GM21723 (cell line): ENCODE measurements around the gene GRID1.
A peak's percentile ranks its signal among the peaks of the same experiment; 100 is the strongest.

Source experiments
- ATAC-seq: cut with Tn5 transposase; IDR thresholded peaks from one replicate; pipeline ENCODE4 v1.9.1; 2021; ENCODE audit warnings: mild to moderate bottlenecking, moderate library complexity; ENCODE audit not compliant: unreplicated experiment

GRID1 gene

DNA sequence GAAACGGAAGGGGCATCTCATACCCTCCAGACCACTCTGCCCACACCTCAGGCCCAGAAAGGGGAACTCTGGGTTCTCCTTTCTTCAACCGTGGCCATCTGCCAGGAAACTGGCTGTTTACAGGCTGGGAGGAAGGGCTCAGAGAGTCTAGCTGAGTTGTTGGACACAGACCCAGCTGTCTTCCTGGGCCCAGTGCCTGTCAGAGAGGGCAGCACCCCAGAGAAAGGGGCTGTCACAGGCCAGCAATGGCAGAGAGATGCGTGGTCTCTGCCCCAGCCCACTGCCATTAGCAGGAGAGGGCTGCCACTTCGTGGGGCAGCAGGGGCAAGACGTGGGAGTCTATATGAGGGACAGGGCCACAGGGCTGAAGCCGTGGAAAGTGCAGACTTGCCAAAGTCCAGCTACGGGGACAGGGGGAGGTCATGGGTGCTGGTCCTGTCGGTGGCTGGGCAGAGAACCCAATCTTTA, 11.0 kb downstream of the GRID1 start:
- ATAC-seq: no peak

DNA sequence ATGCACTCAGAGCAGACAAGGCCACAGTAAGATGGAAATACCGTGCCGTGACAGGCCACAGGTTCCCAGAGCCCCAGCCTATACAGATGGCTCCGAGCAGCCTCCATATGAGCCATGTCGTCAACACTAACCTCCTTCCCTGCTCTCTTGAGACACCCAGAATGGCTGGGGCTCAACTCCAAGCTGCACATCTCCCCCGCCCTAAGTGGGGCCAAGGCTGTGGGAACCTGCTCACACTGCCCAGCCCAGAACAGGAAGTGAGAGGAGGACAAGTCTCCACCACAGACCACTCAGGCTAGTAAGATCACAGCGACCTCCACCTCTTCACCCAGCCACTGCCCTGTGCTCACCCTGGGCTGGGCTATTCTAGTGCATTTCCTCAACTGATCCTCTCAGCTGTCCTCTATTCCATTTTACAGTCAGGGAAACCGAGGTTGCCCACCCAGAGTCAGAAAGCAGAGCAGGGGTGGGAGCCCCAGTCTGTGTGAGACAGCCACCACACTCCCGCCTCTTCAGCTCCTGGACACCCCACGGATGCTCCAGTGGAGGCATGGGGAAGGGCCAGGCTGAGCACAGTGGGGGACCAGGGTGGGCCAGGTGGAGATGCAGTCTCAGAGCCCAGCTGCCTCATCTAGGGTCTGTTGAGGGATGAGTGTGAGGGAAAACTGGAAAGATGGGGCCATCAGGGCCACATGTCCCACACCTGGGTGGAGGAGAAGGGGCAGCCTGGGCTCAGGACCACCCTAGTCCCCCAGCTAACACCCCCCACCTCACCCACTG, 11.6 kb downstream of the GRID1 start:
- ATAC-seq: peak; percentile 42

DNA sequence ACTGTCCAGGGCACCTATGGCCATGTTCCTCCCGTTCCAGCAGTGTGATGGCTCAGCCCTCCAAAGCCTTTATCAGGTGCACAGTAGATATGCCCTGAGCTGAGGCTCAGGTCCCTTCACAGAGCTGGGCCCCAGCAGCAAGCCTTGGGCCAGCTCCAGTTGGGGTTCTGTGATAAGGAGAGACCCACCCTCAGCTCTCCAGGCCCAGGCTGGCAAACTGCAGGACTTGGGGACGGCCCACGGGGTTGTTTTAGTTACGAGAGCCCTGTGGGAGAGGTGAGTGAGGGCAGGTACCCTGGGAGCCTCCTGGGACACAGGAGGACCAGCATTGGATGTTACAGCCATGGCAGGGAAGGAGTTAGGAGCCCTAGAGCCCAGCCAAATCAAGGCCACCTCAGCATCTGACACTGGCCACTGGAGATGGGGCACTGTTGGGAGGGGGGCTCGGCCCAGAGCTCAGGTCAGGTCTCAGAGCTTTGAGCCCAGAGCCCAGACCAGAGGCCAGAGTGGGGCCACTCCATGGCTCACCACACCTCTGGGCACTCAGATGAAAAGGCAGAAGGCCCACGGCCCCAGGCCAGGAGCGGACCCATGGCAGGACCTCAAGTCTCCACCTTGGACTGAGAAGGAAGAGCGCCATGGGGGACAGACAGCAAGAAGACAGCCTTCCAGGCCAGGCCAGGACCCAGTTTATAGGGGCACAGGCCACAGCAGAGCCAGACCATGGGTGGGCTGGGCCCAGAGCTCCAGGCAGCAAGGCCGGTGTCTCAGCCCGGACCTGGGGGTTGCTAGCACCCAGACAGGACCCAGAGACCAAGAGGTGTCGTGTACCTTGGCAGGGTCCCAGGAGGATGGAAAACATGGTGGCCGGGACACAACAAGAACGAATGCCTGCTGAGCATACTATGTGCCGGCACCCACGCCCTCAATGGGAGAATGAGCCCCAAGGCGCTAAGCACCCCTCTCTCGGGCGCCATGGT, 12.8 kb downstream of the GRID1 start:
- no peak for ATAC-seq

DNA sequence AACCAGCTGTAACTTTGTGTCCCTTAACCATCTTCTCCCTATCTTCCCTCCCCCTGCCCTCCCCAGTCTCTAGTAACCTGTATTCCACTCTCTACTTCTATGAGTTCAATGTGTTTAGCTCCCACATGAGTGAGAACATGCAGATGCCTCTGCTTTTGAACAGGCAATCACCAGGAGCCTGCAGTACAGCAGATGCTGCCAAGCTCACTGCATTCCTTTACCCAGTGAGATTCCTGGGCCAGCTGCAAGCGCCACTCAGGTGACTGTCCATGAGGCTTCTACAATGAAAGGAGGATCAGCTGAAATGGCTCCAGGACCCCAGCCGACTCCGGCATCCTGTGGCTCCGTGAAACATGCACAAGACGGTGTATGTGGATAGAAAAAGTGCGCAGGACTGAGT, 15.7 kb downstream of the GRID1 start:
- ATAC-seq: no peak

DNA sequence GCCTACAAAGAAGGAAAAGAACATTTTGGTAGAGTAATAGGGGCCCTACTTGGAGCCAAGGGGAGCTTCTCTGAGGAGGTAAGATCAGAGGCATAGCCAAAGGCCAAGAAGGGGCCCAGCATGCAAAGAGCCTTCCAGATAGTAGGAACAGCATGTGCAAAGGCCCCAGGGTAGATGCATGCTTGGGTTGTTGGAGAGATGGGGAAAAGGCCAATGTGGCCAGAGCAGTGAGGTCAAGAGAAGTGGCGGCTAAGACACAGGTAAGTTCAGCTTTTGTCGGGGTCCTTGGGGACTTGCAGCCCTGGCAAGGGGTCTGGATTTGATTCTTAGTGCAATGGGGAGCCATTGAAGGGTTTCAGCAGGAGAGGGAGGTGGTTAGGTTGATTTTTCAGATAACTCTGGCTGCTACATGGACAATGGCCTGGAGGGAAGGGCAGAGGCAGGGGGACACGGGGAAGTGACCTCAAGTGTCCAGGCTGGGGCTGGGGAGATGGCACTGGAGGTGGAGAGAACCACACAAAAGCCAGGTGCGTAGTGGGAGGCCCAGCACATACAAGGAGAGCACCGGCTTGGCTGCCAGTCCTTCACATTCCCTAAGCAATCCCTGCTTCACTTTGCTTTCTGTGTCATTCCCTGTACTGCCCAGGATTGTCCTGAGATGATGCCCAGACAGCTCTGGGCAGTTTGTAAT, 16.5 kb downstream of the GRID1 start:
- no peak for ATAC-seq

DNA sequence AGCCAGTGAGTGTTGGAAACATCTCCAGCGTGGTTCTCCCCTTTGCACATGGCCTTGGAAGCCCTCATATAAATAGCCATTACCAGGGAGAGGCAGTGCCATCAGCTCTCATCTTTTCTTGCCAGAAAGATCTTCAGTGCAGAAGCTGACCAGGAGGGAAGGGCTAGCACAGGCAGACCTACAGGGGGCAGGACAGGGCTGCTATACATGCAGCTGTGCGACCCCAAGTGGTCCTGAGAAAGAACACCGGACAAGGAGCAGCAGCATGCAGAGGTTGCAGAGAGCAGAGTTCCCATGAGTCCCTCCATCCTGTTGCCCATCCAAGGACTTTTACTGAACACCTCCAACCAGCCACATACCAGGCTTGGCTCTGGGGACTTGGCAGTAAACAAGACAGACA, 17.1 kb downstream of the GRID1 start:
- ATAC-seq: no peak

DNA sequence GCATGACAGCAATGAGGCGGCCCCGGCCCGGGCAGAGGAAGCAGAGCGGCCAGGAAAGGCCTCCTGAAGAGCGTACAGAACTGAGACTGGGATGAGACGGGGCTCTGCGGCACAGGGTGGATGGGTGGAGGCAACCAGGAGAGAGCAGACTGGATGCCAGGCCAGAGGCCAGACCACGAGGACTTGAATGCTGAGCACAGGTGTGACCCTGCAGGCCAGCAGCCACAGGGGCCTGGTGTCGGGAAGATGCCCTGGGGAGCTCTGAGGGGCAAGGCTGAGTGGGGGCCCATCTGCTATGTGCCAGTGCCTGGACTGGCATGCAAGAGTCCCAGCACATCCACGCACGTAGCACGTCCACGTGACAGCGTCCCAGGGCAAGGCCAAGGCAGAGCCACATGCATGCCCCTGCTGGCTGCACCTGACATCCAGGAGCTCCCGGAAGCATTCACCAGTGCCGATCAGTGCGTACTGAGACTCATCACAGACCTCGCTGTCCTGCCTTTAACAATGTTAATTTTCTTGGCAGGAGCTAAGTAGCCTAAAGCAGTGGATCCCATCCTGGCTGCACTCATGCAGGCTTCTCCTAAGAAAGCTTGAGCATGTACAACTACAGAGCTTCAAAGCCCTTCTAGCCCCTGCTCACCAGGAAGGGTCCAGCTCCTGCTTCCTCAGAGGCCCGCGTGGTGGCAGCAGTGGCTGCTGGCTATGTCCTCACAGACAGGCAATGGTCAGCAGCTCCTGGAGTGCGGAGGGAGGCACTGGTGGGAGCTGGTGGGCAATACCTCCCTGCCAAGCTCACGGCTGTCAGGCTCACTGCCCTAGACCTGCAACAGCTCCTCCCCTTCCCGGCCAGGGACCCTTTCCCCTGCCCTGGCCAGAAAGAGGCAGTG, 18.0 kb downstream of the GRID1 start:
- no peak for ATAC-seq

DNA sequence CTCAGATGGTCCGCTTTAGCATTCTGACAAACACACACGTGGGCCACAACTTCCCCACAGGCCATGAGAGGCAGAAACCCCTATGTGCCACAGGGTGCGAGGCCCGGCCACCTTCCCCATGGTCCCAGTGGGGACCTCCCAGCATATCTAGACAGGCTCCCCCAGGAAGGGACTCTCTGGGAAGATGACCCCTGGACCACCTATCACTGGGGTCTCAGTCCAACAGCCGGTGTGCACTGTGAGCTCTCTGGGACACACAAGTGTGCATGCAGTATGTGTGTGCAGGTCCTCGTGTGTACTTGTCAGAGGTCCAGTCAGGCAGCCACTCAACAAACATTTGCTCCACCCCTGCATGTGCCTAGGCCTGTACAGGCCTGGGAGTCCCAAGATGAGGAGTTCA, 18.7 kb downstream of the GRID1 start:
- ATAC-seq: no peak

DNA sequence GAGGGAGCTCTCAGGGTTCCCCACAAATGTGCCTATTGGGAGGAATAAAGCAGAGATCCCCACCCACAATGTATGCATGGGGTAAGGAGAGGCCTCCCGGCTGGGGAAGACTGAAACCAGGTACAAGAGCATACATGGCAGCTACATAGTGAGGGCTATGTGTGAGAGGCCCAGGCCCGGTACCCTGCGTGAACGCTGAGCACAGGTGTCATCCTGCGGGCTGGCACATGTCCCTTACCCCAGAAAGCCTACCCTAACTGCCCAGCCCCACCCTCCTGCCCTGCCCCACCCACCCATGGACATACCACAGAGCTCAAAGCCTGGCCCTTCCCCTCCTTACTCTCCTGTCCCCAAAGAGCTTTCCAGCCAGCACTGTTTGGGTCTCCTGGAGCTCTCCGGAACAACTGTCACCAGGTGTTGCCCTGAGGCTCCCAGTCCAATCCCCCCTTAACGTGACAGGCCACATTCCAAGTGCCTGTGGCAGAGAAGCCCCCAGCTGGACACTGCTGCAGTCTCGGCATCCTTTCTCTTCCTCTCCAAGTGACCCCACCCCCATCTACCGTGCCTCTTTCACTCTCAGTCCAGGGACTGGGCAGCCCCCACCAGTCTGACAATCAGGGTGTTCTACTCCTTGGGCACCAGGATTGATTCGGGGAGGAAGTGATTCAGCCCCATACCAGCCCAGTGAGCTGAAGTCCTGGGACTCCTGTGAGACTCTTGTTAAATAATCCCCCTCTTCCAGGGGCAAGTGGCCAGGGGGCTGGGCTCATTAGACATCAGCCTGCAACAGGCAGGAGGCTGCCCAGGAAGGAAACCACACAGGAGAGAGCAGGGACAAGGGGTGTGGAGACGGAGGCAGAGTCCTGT, 19.6 kb downstream of the GRID1 start:
- no peak for ATAC-seq

DNA sequence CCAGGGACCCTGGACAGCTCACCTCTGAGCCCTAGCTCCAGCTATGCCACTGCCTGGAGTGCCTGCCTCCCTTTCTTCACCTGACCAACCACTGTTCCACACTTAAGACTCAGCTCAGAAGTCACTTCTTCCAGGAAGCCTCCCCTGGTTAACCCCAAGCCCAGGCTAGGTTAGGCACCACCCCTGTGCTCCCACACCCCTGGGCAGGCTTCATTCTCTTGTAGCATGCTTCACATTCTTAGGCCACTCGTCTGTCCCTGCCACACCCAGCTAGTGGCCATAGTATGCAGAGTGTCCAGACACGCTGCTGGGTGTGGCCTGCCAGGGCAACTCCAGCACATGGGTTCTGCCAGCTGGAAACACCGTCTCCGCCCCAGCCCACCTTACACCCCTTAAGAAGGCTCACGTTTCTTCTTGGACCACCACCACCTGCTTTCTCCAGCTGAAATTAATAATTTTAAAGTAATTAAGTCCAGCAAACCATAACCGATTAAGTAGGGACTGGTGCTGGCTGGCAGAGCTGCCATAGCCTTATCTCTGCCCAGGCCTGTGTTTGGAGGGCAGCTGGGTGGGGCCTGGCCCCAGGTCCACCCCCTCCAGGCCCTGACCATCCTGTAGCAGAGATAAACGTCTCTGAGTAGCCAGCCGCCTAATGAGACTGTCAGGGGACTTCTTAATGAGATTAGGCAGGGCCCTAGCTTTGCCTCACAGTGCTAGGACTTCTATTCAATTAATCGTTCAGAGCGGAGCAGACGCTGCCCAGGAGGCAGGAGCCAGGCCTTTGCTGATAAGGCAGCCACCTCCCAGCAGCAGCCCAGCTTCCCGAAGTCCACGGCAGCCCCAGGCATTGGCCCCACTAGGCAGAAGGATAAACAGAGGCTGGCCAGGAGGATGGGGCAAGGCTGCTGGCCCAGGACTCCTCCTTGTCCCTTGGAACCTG, 20.5 kb downstream of the GRID1 start:
- no peak for ATAC-seq

DNA sequence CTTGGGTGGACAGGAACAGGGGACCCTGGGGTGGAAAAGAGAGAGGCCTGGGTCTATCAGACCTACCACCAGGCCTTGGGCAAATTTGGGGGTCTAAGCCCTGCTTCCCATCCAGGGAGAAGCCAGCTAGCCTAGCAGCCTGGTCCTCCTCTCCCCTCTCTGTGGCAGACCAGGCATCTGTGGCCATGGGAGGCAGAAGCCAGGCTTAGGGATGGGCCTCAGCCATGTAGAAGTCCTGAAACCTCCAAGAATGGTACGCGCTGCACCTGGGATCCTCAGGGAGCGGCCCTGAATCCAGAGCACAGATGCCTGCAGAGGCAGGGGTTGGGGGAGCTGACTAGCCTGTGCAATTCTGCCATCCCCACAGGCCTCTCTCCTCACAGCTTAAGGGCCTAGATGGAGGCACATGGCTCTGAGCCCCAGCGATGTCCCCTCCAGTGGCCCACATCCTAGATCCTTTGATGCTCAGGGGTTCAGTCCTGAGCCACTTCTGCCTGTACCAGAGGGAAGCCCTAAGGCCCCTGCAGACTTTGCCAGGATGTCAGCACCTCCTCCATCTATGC, 21.2 kb downstream of the GRID1 start:
- no peak for ATAC-seq

DNA sequence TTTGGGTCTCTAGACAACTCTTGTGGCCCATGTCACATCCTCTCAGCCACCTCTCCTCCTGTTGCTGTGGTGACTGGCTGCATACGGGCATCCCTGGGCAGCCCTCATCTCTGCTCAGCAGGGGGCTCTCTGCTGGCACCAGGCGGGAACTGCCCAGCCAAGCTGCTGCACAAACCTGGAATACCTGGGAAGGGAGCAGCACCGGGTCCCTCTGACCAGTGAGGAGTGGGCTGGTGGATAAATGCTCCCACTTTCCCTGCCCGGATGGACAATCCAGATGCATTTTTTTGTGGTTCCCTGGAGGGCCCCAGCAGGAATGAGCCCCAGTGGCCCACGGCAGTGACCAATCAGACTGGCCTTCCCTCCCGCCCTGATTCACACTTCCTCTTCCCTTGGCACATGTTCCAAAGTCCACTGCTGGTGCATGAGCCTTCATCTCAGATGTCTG, 21.9 kb downstream of the GRID1 start:
- no peak for ATAC-seq

DNA sequence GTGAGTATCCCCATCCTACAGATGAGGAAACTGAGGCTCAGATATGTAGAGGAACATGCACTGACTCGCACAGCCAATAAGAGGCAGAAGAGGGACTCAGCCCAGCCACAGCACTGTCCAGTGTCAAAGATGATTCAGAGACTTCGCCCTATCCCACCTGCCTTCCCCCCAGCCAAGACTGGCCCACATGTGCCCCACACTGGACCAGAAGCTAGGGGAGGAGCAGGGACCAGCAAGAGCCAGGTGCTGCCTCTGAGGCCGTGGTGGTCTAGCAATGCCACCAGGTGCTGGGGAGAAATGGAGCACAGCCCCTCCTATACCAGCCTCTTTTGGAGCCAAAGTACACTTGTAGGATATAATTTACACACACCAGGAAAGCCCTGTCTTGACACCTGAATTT, 22.3 kb downstream of the GRID1 start:
- no peak for ATAC-seq

DNA sequence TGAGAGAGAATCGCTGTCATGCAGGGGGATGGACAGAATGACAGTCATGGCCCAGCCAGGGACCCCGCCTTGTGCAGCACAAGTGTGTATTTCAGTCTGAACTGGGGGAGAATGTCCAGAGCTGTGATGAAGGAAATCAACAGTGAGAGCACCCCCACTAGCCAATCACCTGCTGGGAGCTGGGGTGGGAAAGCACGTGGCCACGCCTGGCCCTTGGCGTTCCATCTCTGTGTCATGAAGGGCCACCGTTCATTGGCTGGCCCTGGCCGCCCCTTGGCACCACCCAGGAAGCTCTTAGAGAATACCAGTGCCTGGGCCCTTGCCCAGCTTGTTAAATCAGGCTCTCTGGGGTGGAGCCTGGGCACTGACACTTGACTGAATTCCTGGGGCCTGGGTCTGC, 22.8 kb downstream of the GRID1 start:
- ATAC-seq: no peak

DNA sequence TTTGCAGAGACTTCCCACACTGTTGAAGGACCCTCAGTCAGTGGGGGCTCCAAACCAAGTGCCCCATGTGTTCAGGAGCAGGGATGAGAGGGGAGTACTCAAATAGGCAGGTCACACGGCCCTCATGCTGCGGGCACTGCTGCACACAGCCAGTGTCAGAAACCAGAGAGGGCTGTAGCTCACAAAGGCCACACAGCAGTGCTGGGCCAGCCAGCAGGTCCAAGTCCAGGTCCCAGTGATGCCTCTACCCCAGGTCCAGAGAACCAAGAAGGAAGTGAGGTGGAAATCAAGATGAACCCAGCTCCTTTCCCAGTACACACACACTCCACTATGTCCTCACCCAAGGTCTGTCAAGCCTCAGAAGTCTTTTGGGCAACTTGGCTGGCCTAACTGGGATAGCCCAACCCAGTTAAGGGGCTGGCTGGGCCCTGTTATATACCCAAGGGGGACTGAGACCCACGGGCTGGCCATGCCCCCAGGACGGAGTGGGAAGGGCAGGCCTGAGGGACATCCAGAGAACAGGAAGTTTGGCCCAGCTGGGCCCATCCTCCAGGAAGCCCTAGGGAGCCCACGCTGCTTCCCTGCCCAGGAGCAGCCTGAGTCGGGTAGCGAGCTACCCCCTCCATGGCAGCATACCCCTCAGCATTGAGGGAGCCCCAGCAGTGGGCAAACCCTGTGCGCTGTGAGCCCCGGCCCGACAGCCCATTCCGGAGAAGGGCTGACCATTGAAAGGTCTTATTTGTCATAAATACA, 24.3 kb downstream of the GRID1 start:
- ATAC-seq: no peak

DNA sequence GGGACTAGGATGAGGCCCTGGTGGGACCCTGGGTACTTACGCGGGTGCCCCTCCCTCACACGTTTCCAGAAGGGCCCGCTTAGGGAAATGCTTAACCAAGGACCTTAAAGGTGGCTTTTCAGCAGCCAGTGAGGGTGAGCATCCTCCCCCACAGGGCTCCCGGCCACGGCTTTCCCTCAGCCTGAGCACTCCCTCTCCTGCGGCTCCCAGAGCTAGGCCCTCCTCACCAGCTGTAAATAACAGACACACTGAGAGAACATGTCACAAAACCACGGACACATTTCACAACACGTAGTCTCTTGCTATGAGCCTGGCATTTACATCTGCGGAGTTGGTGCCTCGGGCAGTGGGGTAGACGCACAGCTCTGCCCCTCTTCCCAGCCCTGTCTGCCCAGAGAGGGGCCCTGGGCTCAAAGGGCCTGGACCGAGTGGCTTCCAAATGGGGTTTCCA, 25.2 kb downstream of the GRID1 start:
- ATAC-seq: no peak

DNA sequence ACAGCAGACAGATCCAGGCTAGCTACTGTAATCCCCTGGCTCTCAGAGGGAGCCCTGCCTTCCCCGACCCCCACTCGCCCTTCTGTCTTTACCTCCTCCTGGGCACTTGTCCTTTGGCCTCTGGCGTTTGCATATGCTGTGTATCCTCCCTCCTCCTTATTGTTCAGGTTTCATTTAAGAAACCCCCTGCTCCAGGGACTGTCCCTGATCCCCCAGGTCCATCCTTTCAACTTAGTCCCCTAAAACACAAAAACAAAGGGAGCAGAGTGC, 25.7 kb downstream of the GRID1 start:
- ATAC-seq: no peak
